22Rv1 (cell line): ENCODE results near the gene DDX60.

ENCODE experiments used
- CTCF ChIP-seq: fragments of 450-650 bp; IDR thresholded peaks from 2 replicates; pipeline ENCODE4 v1.5.1; 2017; ENCODE audit warnings: mild to moderate bottlenecking
- ZFX ChIP-seq: fragments of 450-650 bp; IDR thresholded peaks from 2 replicates; pipeline ENCODE4 v1.6.1; 2017; ENCODE audit warnings: antibody characterized with exemption, borderline replicate concordance

DNA sequence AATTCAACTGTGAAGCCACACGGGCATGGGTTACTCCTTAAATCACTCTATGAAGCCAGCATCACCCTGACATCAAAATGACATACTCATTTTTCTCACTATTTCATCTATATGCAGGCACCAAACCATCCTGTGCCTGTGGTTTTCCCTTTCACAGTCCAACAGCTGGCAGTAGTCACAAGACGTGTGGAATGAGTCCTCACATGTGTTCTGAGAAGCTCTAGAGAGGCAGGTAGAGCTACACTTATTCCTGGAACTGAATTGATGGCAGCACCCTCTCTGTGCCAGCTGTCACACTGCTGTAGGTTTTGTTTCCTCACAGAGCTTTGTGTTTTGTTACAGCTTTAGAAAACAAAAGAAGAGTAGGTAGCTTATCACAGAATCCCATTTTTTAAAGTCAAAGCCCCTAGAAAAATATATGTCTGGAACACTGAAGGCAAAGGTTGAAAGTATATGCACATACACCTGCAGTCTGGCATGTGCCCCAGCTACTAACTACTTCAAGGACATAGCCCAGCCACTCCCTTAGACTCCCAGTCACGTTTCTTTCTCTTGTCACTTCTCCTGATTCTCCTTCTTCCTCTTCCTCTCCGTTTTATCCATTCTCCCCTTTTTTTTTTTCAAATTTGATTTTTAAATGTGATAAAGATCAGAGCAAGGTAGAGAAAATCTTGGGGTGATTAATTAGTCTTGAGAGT, 119.1 kb downstream of the DDX60 start:
- TF ChIP-seq CTCF (no peak), ZFX (no peak)
